Activated CD8-positive, alpha-beta memory T cell treated with anti-CD3 and anti-CD28 coated beads, Interleukin-2, amount 50 U/mL, for 48 hours (primary cell): Measurements from ENCODE around the gene ITIH2.
"Not testable (repeated sequence)": the region's sequence is repeated elsewhere in the genome, so short reads cannot be mapped to it uniquely, and the experiment has no call there.

Source experiments
- DNase-seq: peaks from one replicate; pipeline ENCODE4 v3.0.0-alpha.2; 2020

Gene ITIH2

DNA sequence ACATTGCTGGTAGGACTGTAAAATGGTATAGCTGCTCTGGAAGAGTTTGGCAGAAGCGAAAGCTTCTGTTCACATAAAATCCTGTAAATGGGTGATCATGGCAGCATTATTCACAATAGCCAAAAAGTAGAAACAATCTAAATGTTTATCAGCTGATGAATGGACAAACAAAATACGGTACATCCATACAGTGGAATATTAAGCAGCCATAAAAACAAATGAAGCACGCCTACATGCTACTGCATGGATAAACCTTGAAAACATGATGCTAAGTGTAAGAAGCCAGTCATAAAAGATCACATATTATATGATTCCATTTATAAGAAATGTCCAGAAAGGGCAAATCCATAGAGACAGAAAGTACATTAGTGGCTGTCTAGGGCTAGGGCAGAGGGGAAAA lies 52.0 kb downstream of the ITIH2 start:
- DNase-seq, result no peak

GRCh38 chr10:7756360-7756992 lies 53.4 kb downstream of the ITIH2 start:
- no peak for DNase-seq

GRCh38 chr10:7763929-7764328 lies 60.8 kb downstream of the ITIH2 start:
- DNase-seq, result no peak

DNA sequence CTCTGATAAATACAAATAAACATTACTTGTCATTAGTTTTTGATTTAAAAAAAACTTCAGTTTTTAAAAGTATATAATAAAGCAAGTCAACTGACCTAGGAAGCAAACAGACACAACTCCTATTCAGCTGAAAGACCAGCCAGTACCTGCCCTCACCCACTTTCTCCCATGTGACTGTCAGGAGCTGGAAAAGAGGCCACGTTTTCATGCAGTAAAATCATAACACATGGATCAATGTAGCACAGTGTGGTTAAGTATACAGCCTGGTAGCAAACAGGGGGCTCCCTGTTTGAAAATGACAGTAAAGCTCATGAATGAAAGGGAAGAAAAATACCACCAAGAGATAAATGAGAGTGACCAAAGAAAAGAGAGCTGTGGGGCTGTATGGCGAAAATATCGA lies 63.1 kb downstream of the ITIH2 start:
- no peak for DNase-seq

- DNase-seq, result no peak
Observed at GRCh38 chr10:7767209-7767608, 64.1 kb downstream of the ITIH2 start.

DNA sequence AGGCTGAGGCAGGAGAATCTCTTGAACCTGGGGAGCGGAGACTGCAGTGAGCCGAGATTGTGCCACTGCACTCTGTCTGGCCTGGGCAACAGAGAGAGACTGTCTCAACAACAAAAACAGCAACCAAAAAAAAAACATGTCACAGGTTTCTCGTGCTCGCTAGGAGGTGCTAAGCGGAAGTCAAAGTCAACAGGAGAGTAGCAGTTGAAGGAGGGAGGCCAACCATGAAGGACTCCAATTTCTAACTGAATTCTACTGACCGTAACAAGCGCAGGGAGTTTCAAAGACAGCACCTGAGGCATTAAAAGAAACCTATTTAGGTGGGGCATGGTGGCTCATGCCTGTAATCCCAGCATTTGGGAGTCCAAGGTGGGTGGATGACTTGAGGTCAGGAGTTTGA lies 65.3 kb downstream of the ITIH2 start:
- no peak for DNase-seq

- no peak for DNase-seq
Observed at GRCh38 chr10:7773845-7774801, 71.0 kb downstream of the ITIH2 start.

GRCh38 chr10:7776777-7777176 lies 73.7 kb downstream of the ITIH2 start:
- no peak for DNase-seq

- DNase-seq, result not testable (repeated sequence)
Observed at GRCh38 chr10:7782194-7782593, 79.1 kb downstream of the ITIH2 start.

- no peak for DNase-seq
Observed at GRCh38 chr10:7786430-7786829, 83.3 kb downstream of the ITIH2 start.

DNA sequence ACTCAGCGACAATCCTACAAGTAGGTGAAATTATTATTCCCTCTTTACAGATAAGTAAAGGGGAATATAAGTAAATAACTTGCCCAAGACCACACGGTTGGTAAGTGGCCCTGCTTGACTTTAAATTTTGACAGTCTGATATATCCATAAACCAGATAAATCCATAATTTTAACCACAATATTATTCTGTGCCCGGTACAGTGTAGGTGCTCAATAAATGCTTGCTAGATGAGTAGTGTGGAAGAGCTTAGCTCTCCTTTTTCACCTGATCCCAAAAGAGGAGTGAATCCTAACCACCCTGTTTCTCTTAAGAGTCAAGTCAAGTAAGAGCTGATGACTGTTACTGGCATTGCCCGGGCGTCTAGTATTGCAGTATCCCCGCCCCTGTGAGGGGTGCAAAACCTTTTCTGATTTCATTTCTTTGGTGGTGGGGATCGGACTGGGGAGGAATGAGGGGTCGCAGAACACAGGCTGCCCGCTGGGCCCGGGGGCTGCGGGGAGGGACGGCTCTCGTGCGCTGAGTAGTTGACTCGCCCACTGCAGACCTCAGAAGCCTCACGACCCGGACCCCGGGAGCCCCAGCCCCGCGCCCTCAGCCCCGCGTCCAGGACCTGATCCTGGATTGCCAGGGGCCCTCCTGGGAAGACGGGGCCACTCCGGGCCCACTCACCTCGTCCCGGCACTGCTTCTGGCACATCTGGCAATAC lies 84.2 kb downstream of the ITIH2 start:
- DNase-seq, result no peak

- DNase-seq, result peak; percentile 96
Observed at GRCh38 chr10:7787857-7788638, 84.9 kb downstream of the ITIH2 start, which contains the start of the genes ATP5F1C and KIN. ATP5F1C (plus strand) TSS chr10:7788177; CDS start chr10:7788208, 31 bp downstream. KIN (minus strand) TSS chr10:7787993; CDS start chr10:7787933, 60 bp downstream.

DNA sequence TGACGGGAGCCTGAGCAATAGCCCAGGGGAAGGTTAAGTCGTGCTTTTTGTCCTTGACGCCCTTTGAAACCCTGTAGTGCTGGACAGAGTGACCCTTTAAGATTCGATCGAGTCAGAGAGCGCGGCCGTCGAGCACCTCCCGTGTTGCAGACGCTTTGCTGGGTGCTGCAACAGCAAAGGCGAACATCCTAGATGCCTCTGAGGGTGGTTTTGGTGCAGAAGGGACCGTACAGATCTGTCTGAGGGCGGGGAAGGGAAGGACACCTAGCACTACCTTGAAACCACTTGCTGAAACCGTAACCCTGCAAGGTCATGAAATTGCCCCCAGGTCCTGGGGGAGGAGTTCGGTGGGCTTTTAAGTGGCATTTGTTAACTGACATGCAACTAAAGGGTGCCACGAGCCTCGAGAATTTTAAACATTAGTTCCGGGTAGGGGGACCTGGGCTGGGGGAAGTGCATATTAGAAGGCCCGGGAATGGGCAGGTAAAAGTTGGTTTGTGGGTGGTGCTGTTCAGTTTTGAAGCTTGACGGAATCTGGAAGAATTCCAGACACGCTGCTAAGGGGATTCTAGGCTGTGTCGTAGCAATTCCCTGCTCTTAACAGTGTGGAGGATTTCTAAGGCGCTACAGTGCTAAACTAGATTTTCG lies 85.6 kb downstream of the ITIH2 start:
- no peak for DNase-seq

DNA sequence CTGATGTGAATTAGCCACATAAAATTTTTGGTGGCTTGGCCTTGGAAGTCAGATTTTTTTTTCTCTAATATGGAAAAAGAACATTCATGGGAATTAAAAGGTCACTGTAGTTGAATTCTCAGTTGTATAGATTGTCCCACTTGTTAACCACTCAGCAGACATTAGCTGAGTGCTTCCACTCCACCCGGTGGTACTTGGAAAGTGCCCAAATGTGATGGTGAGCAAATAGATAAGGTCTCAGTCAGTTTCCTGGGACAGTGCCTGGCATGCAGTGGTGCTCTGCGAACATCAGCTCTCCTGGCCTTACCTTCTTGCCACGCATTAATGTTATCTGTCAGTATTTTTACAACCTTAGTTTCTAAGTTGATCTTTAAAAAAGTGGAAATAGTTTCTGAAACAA lies 86.3 kb downstream of the ITIH2 start:
- DNase-seq, result no peak

GRCh38 chr10:7792541-7792940 lies 89.4 kb downstream of the ITIH2 start:
- no peak for DNase-seq

DNA sequence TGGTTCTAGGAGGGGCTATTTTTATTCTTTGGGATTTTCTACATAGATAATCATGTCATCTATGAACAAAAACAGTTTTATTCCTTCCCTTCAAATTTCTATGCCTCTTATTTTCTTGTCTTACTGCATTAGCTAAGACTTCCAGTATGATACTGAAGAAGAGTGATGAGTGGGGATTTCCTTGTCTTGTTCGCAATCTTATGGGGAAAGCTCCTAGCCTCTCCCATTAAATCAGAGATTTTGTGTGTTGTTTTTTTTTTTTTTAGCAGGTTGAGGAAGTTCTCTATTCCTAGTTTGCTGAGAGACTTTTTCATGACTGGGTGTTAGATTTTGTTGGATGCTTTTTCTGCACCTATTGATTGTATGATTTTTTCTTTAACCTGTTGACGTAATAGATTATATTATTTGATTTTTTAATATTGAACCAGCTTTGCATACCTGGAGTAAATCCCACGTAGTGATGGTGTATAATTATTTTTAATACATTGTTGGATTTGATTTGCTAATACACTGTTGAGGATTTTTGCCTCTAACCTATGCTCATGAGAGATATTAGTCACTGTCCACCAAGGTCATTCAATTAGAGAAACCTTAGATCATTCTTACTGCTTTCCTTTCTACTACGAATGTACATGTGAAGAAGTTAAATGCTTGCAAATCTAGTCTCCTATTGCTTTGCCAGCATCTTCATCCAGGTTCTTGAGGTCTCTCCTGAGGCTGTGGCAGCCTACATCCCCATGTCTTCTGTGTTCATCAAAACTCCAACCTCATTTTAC lies 91.3 kb downstream of the ITIH2 start:
- DNase-seq, result no peak

GRCh38 chr10:7795605-7796004 lies 92.5 kb downstream of the ITIH2 start:
- DNase-seq, result no peak

DNA sequence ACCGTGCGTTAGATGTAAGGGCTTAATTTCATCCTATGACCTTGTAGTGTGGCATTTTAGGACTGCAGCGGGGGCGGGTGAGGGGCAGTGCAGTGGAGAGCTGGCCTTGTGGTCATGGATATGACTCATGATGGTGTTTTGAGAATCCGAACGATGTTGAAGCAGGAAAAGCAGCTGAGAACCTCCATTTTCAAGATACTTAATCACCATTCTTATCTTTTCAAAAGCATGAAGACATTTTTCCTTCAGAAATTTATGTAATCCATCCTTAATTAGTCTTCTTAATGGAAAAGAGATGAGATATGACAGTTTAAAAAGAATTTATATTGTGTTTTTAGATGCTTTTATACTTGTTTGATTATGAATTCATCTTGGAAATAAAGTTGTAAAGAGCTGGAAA lies 94.5 kb downstream of the ITIH2 start:
- DNase-seq, result no peak
